Heart left ventricle (tissue), 13 donors: Measurements from ENCODE around the gene KLHDC8A.

Source experiments
- POLR2A ChIP-seq, 2 donors: fragments of 450-650 bp; IDR thresholded peaks; one replicate each; pipeline ENCODE4 v1.6.1; 2017; ENCODE audit warnings: antibody characterized with exemption in 2 of 2, mild to moderate bottlenecking in 2 of 2, moderate library complexity in 2 of 2
- TF ChIP-seq, protein P1 (sequence below), 12 donors: fragments of 200-600 bp; sonication (generic) in 4 of 12; IDR thresholded peaks; one replicate each; pipeline versions ENCODE4 v1.5.0 to v1.8.0; 2018 to 2022; ENCODE audit warnings: antibody characterized with exemption in 12 of 12, mild to moderate bottlenecking in 5 of 12
- donor health status: ischemic (EF 13 %, LVEDD 7.1; RV severe dilation, severe dysfunction).
- donor health status: DM: no; HTN: yes; CAD: no.
- donor health status: DM: no; HTN: no; CAD: no.
- donor health status: ischemic (EF 25% LVEDD 6.9; RV normal size, moderate dysfunction).
- donor health status: ischemic (EF 25% LVEDD 5.7; RV mildly dilated, moderate dysfunction).
- donor health status: ischemic (EF 35%, LVEDD 5.7; RV mildly dilated, moderate dysfunction).
- donor health status: nonischemic (EF 11% LVEDD 7.7; RV severe dilation, severe dysfunction).
- donor health status: DM: yes; HTN: yes; CAD: no.
- donor health status: PGD.
- donor health status: ischemic (EF 29% LVEDD 5.4; RV normal size, mild dysfunction).
- donor health status: nonischemic (EF 23%, LVEDD 6.1; RV moderate dilation, normal function).

DNA sequence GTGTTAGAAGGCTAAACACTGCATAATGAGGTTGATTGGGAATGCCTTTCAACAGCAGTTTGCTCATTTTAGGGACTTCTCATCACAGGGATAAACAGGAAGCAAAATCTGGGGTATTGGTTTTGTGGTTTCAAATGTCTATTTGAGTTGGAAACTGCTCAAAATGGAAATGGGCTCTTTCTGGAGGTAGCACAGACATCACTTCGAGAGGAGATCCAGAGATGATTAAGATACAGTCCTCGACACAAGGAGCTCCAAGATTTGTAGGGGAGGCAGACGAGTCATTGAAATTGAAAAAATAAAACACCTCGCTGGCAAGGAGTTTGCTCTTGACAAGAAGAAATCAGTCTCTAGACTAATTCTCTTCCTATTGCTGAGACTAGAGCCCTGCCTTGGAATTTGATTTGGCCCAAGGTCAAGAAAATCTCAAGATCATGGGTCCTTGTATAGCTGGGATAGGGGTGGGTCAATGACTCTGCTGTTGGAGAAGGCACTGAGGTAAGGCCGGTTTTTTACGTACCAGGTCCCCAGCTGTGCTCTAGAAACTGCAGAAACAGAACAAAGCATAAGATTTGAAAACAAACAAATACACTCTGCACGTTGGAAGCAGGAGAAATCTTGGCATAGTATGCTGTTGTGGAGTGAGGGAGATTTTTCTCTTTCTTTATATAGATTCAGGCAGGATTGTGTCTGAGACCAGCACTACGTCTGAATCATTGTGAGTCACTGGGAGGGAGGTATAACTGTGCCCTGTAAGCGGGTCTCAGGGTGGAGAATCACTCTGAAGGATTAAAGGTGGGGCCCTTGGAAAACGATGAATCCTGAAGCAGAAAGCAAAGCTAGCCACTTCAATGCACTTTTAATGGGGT, 17.7 kb upstream of the KLHDC8A start:
- TF ChIP-seq, protein P1, sequence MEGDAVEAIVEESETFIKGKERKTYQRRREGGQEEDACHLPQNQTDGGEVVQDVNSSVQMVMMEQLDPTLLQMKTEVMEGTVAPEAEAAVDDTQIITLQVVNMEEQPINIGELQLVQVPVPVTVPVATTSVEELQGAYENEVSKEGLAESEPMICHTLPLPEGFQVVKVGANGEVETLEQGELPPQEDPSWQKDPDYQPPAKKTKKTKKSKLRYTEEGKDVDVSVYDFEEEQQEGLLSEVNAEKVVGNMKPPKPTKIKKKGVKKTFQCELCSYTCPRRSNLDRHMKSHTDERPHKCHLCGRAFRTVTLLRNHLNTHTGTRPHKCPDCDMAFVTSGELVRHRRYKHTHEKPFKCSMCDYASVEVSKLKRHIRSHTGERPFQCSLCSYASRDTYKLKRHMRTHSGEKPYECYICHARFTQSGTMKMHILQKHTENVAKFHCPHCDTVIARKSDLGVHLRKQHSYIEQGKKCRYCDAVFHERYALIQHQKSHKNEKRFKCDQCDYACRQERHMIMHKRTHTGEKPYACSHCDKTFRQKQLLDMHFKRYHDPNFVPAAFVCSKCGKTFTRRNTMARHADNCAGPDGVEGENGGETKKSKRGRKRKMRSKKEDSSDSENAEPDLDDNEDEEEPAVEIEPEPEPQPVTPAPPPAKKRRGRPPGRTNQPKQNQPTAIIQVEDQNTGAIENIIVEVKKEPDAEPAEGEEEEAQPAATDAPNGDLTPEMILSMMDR (IDR thresholded peaks at IDR 0.05): no peak
- TF ChIP-seq POLR2A (IDR thresholded peaks at IDR 0.05): no peak
